Fibroblast of lung (primary cell): ENCODE measurements around the gene IFT22. TPM values are rescaled to one million over a fixed set of nuclear protein-coding genes. Genes with fewer than 3 reads are reported as not detected.

ENCODE experiments used
- DNase-seq, 2 donors: peaks; one replicate each; pipeline versions ENCODE4 v3.0.0 to v3.0.0-alpha.2; 2010; ENCODE audit warnings: low read depth in 2 of 2
- H2AFZ ChIP-seq: 2 replicates; pipeline ENCODE4 v1.5.1; 2012; ENCODE audit warnings: low read length, control low read depth, inconsistent platforms
- H3K27ac ChIP-seq: 2 replicates; pipeline ENCODE4 v1.5.1; 2011; ENCODE audit warnings: low read length, control low read depth; ENCODE audit not compliant: insufficient read depth
- H3K27me3 ChIP-seq: 2 replicates; pipeline ENCODE4 v1.5.1; 2011; ENCODE audit warnings: mild to moderate bottlenecking, low read length; ENCODE audit not compliant: control insufficient read depth, insufficient read depth
- H3K36me3 ChIP-seq: 2 replicates; pipeline ENCODE4 v1.5.1; 2011; ENCODE audit warnings: low read length; ENCODE audit not compliant: control insufficient read depth, insufficient read depth
- H3K4me1 ChIP-seq: 2 replicates; pipeline ENCODE4 v1.5.1; 2011; ENCODE audit warnings: low read length; ENCODE audit not compliant: control insufficient read depth, insufficient read depth; ENCODE audit errors: extremely low read depth
- H3K4me2 ChIP-seq: 2 replicates; pipeline ENCODE4 v1.5.1; 2011; ENCODE audit warnings: low read length, control low read depth; ENCODE audit not compliant: insufficient read depth; ENCODE audit errors: extremely low read depth
- H3K4me3 ChIP-seq, 4 experiments: fragments of 200-600 bp in 1 of 4; sonication (generic) in 1 of 4; replicated peaks in 1 of 4; 2 replicates each; pipeline ENCODE4 v1.5.1; 2011 to 2016; ENCODE audit warnings: low read length in 4 of 4, low read depth in 3 of 4, mild to moderate bottlenecking in 3 of 4, control low read depth in 2 of 4, inconsistent platforms in 1 of 4, mixed read lengths in 1 of 4; ENCODE audit not compliant: insufficient read depth in 1 of 4; ENCODE audit errors: control extremely low read depth in 1 of 4
- H3K79me2 ChIP-seq: 2 replicates; pipeline ENCODE4 v1.5.1; 2012; ENCODE audit warnings: mild to moderate bottlenecking, low read length, inconsistent platforms; ENCODE audit not compliant: control insufficient read depth, insufficient read depth
- H3K9ac ChIP-seq: 2 replicates; pipeline ENCODE4 v1.5.1; 2011; ENCODE audit warnings: mild to moderate bottlenecking, low read length, control low read depth; ENCODE audit not compliant: insufficient read depth
- H3K9me3 ChIP-seq: 2 replicates; pipeline ENCODE4 v1.5.1; 2012; ENCODE audit warnings: low read depth, low read length; ENCODE audit not compliant: control insufficient read depth, insufficient read depth
- H4K20me1 ChIP-seq: 2 replicates; pipeline ENCODE4 v1.5.1; 2011; ENCODE audit warnings: low read length; ENCODE audit not compliant: control insufficient read depth, insufficient read depth; ENCODE audit errors: extremely low read depth
- EZH2 ChIP-seq: IDR thresholded peaks from 2 replicates; pipeline ENCODE4 v1.5.1; 2012; ENCODE audit warnings: low read length, control low read depth, mild to moderate bottlenecking; ENCODE audit errors: missing control alignments
- polyA plus RNA-seq, 2 donors: library from polyadenylated mRNA; depleted of rRNA in 1 of 2; stranded (reverse) in 1 of 2; unstranded in 1 of 2; fragments of >200 nt; gene quantifications; 2 replicates each; pipeline ENCODE4 v1.2.1, GENCODE V29; 2011 to 2012; ENCODE audit warnings: missing spikeins in 1 of 2
- total RNA-seq: library from RNA; depleted of rRNA; stranded (reverse); fragments of >200 nt; gene quantifications from 2 replicates; pipeline ENCODE4 v1.2.1, GENCODE V29; 2014
- TF ChIP-seq, protein P1 (sequence below), 2 donors: IDR thresholded peaks in 1 of 2; conservative IDR thresholded peaks in 1 of 2; 1 replicate in 1 of 2; 2 replicates in 1 of 2; pipeline ENCODE4 v1.5.1; 2011 to 2012; ENCODE audit warnings: low read length in 2 of 2, control low read depth in 1 of 2, inconsistent platforms in 1 of 2, low read depth in 1 of 2, mild to moderate bottlenecking in 1 of 2

Gene IFT22
- total and polyA plus RNA-seq, 2 donors (not counting 1 experiment from before 2014, with no cell fraction given): 19.8 to 34.2 TPM

GRCh38 chr7:101342892-101343291, 21.3 kb upstream of the IFT22 start:
- Histone ChIP-seq H3K9me3 (no peaks in the 10 kb centered on the region), H3K27ac (no peak overlapping the region), H3K36me3 (no peaks in the 10 kb centered on the region), H3K79me2 (no peaks in the 10 kb centered on the region), H3K4me3 (no peak overlapping the region), H3K4me1 (no peaks in the 10 kb centered on the region), H4K20me1 (no peaks in the 10 kb centered on the region), H3K4me2 (no peak overlapping the region), H3K27me3 (no peaks in the 10 kb centered on the region), H3K9ac (no peak overlapping the region), H2AFZ (no peak overlapping the region)
- no peak for TF ChIP-seq EZH2
- TF ChIP-seq, protein P1, sequence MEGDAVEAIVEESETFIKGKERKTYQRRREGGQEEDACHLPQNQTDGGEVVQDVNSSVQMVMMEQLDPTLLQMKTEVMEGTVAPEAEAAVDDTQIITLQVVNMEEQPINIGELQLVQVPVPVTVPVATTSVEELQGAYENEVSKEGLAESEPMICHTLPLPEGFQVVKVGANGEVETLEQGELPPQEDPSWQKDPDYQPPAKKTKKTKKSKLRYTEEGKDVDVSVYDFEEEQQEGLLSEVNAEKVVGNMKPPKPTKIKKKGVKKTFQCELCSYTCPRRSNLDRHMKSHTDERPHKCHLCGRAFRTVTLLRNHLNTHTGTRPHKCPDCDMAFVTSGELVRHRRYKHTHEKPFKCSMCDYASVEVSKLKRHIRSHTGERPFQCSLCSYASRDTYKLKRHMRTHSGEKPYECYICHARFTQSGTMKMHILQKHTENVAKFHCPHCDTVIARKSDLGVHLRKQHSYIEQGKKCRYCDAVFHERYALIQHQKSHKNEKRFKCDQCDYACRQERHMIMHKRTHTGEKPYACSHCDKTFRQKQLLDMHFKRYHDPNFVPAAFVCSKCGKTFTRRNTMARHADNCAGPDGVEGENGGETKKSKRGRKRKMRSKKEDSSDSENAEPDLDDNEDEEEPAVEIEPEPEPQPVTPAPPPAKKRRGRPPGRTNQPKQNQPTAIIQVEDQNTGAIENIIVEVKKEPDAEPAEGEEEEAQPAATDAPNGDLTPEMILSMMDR (conservative IDR thresholded peaks at IDR 0.05 in 1 of 2, IDR thresholded peaks at IDR 0.05 in 1 of 2; ENCODE audit: low read depth in 1 of 2, low read length in 2 of 2): no peak
- no peak for DNase-seq

DNA sequence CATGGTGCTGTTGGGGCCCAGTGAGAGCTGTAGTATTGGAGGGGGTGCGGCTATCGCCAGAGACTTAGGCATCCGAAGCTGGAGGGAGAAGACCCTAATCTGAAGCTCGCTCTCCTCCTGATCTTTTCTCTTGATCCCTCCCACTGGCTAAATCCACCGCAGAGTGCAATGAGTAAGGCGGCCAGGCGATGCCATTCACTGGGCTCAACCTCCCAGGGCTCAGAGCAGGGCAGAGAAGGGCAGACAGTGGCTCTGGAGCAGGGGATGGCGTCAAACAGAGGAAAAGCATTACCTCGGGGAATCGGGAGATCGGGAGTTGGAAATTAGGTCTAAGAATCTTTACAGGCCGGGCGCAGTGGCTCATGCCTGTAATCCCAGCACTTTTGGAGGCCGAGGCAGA, 18.8 kb upstream of the IFT22 start:
- no peak overlapping the region for H3K9ac ChIP-seq
- TF ChIP-seq EZH2: no peak
- TF ChIP-seq, protein P1 (conservative IDR thresholded peaks at IDR 0.05 in 1 of 2, IDR thresholded peaks at IDR 0.05 in 1 of 2; ENCODE audit: low read depth in 1 of 2, low read length in 2 of 2): no peak
- no peak overlapping the region for H3K4me3 ChIP-seq
- H3K27me3 ChIP-seq: no peaks in the 10 kb centered on the region
- H3K4me2 ChIP-seq: no peak overlapping the region
- no peaks in the 10 kb centered on the region for H3K9me3 ChIP-seq
- no peak for DNase-seq
- no peak overlapping the region for H3K27ac ChIP-seq
- no peaks in the 10 kb centered on the region for H4K20me1 ChIP-seq
- no peaks in the 10 kb centered on the region for H3K79me2 ChIP-seq
- H3K4me1 ChIP-seq: no peaks in the 10 kb centered on the region
- no peak overlapping the region for H2AFZ ChIP-seq
- no peaks in the 10 kb centered on the region for H3K36me3 ChIP-seq

GRCh38 chr7:101333912-101334311, 12.3 kb upstream of the IFT22 start:
- Histone ChIP-seq H4K20me1 (no peaks in the 10 kb centered on the region), H3K9ac (no peak overlapping the region), H3K27ac (no peak overlapping the region), H3K9me3 (no peaks in the 10 kb centered on the region), H3K36me3 (no peaks in the 10 kb centered on the region), H3K4me1 (no peaks in the 10 kb centered on the region), H2AFZ (no peak overlapping the region), H3K4me2 (no peak overlapping the region), H3K4me3 (no peak overlapping the region), H3K79me2 (no peaks in the 10 kb centered on the region), H3K27me3 (no peaks in the 10 kb centered on the region)
- TF ChIP-seq, protein P1 (conservative IDR thresholded peaks at IDR 0.05 in 1 of 2, IDR thresholded peaks at IDR 0.05 in 1 of 2; ENCODE audit: low read depth in 1 of 2, low read length in 2 of 2): no peak
- TF ChIP-seq EZH2: no peak
- DNase-seq: no peak
